Endothelial cell of umbilical vein (primary cell): ENCODE results near the gene VGLL4. TPM values are rescaled to one million over a fixed set of nuclear protein-coding genes. Genes with fewer than 3 reads are reported as not detected.

ENCODE experiments used
- BruUV-seq: library from RNA; stranded (reverse); fragments of 400-500 nt; replicated peaks from 2 replicates; lab custom pipeline; 2021; lab: Mats Ljungman, UMichigan
- CTCF ChIA-PET: fragments of 300-600, 350-600 bp; sonication (Branson Sonifier 250); formaldehyde crosslinking; loops from one replicate; lab custom pipeline; 2021; ENCODE audit warnings: antibody characterized with exemption, inconsistent platforms; lab: Charles Lee
- POLR2A ChIA-PET: fragments of 300-600, 350-600 bp; sonication (Branson Sonifier 250); formaldehyde crosslinking; loops from one replicate; lab custom pipeline; 2021; ENCODE audit warnings: antibody characterized with exemption, inconsistent platforms; lab: Charles Lee
- DNase-seq: peaks from one replicate; pipeline ENCODE4 v3.0.0-alpha.2; 2011; ENCODE audit warnings: low read depth, low spot score
- FAIRE-seq: peaks from 2 replicates; lab custom pipeline; 2011; peaks lifted over from hg19 to GRCh38; lab: Jason Lieb, UNC
- H2AFZ ChIP-seq: 2 replicates; pipeline ENCODE4 v1.6.0; 2012; ENCODE audit warnings: low read depth, low read length, control low read depth, inconsistent platforms
- H3K27ac ChIP-seq: 2 replicates; pipeline ENCODE4 v1.5.1; 2011; ENCODE audit warnings: low read depth, mild to moderate bottlenecking, control low read depth, low read length, moderate library complexity; ENCODE audit not compliant: insufficient read depth
- H3K27me3 ChIP-seq, 2 experiments: 2 replicates each; pipeline versions ENCODE4 v1.6.0 to v1.6.1; 2011; ENCODE audit warnings: low read length in 2 of 2, mixed read lengths in 1 of 2; ENCODE audit not compliant: control insufficient read depth in 2 of 2, insufficient read depth in 2 of 2
- H3K36me3 ChIP-seq, 2 experiments: 2 replicates in 1 of 2; 3 replicates in 1 of 2; pipeline ENCODE4 v1.5.1; 2011; ENCODE audit warnings: low read length in 2 of 2, mild to moderate bottlenecking in 1 of 2, moderate library complexity in 1 of 2; ENCODE audit not compliant: control insufficient read depth in 2 of 2, insufficient read depth in 2 of 2; ENCODE audit errors: extremely low read depth in 1 of 2
- H3K4me1 ChIP-seq: 3 replicates; pipeline ENCODE4 v1.5.1; 2011; ENCODE audit warnings: mild to moderate bottlenecking, low read length; ENCODE audit not compliant: control insufficient read depth, insufficient read depth; ENCODE audit errors: extremely low read depth
- H3K4me2 ChIP-seq: 2 replicates; pipeline ENCODE4 v1.6.1; 2011; ENCODE audit warnings: low read length, control low read depth, mixed read lengths; ENCODE audit not compliant: insufficient read depth
- H3K4me3 ChIP-seq, 3 experiments: fragments of 200-600 bp in 1 of 3; sonication (generic), shearing (Covaris generic) in 1 of 3; replicated peaks in 1 of 3; 2 replicates each; pipeline ENCODE4 v1.5.1; 2011 to 2016; ENCODE audit warnings: control low read depth in 3 of 3, low read length in 3 of 3, mild to moderate bottlenecking in 2 of 3, inconsistent platforms in 1 of 3, low read depth in 1 of 3, moderate library complexity in 1 of 3; ENCODE audit not compliant: insufficient read depth in 1 of 3
- H3K79me2 ChIP-seq: 2 replicates; pipeline ENCODE4 v1.6.0; 2012; ENCODE audit warnings: low read length, inconsistent platforms; ENCODE audit not compliant: control insufficient read depth, insufficient read depth
- H3K9ac ChIP-seq: replicated peaks from 2 replicates; pipeline ENCODE3; 2011; ENCODE audit warnings: low read length, control low read depth; ENCODE audit not compliant: insufficient read depth; ENCODE audit errors: extremely low read depth
- H3K9me1 ChIP-seq: replicated peaks from 3 replicates; pipeline ENCODE4 v1.6.0; 2011; ENCODE audit warnings: mild to moderate bottlenecking, low read length; ENCODE audit not compliant: control insufficient read depth, insufficient read depth; ENCODE audit errors: extremely low read depth
- H3K9me3 ChIP-seq: replicated peaks from 2 replicates; pipeline ENCODE4 v1.5.1; 2012; ENCODE audit warnings: low read length, inconsistent platforms; ENCODE audit not compliant: control insufficient read depth, insufficient read depth
- H4K20me1 ChIP-seq: replicated peaks from 2 replicates; pipeline ENCODE3; 2011; ENCODE audit warnings: mild to moderate bottlenecking, low read length; ENCODE audit not compliant: control insufficient read depth, insufficient read depth; ENCODE audit errors: extremely low read depth
- EZH2 ChIP-seq: IDR thresholded peaks from 2 replicates; pipeline ENCODE4 v1.6.1; 2012; ENCODE audit warnings: borderline replicate concordance, low read depth, mild to moderate bottlenecking, moderate library complexity, low read length, inconsistent platforms; ENCODE audit not compliant: severe bottlenecking
- FOS ChIP-seq: IDR thresholded peaks from 2 replicates; pipeline ENCODE4 v1.6.1; 2011; ENCODE audit warnings: mild to moderate bottlenecking, low read length, moderate library complexity, borderline replicate concordance; ENCODE audit not compliant: insufficient read depth
- GATA2 ChIP-seq: IDR thresholded peaks from 2 replicates; pipeline ENCODE4 v1.7.0; 2011; ENCODE audit warnings: low read depth, mild to moderate bottlenecking, moderate library complexity, mixed read lengths, low read length; ENCODE audit not compliant: insufficient read length, insufficient read depth
- JUN ChIP-seq: IDR thresholded peaks from 2 replicates; pipeline ENCODE4 v1.6.1; 2011; ENCODE audit warnings: borderline replicate concordance, low read depth; ENCODE audit not compliant: insufficient read length, insufficient read depth
- MAX ChIP-seq: IDR thresholded peaks from 2 replicates; pipeline ENCODE4 v1.6.1; 2011; ENCODE audit not compliant: insufficient read depth, insufficient read length
- MYC ChIP-seq: IDR thresholded peaks from one replicate; pipeline ENCODE4 v1.6.1; 2011; ENCODE audit warnings: mild to moderate bottlenecking, low read depth, low read length
- POLR2A ChIP-seq: IDR thresholded peaks from 2 replicates; pipeline ENCODE4 v1.6.1; 2012; ENCODE audit warnings: low read depth, mild to moderate bottlenecking, control low read depth, low read length
- POLR2AphosphoS5 ChIP-seq: IDR thresholded peaks from 2 replicates; pipeline ENCODE4 v1.6.1; 2012; ENCODE audit warnings: low read depth, mild to moderate bottlenecking, control low read depth, low read length, moderate library complexity; ENCODE audit not compliant: insufficient read depth
- dilution Hi-C: fragments of 300-500 bp; cut with MboI; formaldehyde crosslinking; loops from one replicate; pipeline ENCODE4 v1.15.0; 2019; ENCODE audit warnings: low sequenced_read_pairs; ENCODE audit not compliant: extremely low pct_ligation_motif_present
- intact Hi-C: fragments of 100-400 bp; cut with micrococcal nuclease; formaldehyde crosslinking; loops from one replicate; pipeline ENCODE4 v1.10.0; 2022
- polyA plus RNA-seq, 4 experiments: library from polyadenylated mRNA; depleted of rRNA in 3 of 4; stranded (reverse) in 3 of 4; unstranded in 1 of 4; fragments of >200 nt; gene quantifications; 2 replicates each; pipeline versions ENCODE4 v1.2.1 to v1.2.3, GENCODE V29; 2011 to 2012; ENCODE audit warnings: missing spikeins in 1 of 4
- total RNA-seq: library from RNA; stranded (reverse); gene quantifications from 2 replicates; pipeline ENCODE4 v1.2.3, GENCODE V29; 2021
- TF ChIP-seq, protein P1 (sequence below), 2 donors: IDR thresholded peaks; 1 replicate in 1 of 2; 2 replicates in 1 of 2; pipeline ENCODE4 v1.5.1; 2011; ENCODE audit warnings: low read length in 2 of 2, mild to moderate bottlenecking in 2 of 2, moderate library complexity in 2 of 2, control low read depth in 1 of 2, inconsistent platforms in 1 of 2, low read depth in 1 of 2; ENCODE audit not compliant: insufficient read depth in 1 of 2; ENCODE audit errors: extremely low read depth in 1 of 2

The VGLL4 gene
- total and polyA plus RNA-seq, 2 donors (not counting 3 experiments of a cell fraction or from before 2014, with no cell fraction given): 67.0 to 78.9 TPM

DNA sequence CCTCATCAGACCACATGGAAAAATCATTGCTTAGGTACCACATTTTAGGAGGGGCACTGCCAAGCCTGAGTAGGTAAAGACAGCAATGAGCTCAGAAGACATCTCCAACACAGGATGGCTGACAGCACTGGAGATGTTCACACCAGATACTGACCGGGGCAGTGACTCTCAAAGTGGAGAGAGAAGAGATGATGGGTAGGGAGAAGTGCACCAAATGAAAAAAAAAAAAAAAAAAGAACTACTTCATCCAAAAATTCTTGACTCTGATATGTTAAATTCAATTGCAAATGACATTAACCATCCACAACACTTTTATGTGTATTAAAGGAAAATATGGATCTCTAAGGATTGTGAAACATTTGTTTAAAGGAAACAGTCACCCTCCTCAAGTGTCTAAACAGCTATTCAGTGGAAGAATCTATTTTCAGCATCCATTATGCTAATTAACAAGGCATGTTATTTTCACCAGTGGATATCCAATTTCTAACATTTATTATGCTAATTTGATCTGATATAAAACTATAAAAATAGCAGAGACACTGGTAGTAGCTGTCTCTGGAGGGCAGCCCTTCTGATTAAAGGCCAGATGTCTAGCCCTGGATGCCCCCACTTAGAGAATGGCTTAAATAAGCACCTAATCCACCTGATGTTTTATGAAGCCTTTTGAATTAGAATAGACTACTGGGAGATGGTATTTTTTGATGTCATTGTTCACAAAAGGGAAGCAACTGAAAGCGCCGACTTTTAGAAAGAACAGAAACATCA is 48.2 kb upstream of the VGLL4 start:
- no peak overlapping the region for H3K9ac ChIP-seq
- ChIA-PET CTCF (interaction anchor here (1.6 to 2.6 kb wide), 2 partner anchors 9 to 13 kb away, joined by 5 to 8 read pairs; no protein-coding TSS in a partner anchor), POLR2A (no interaction called here)

More for the DNA sequence above, 48.2 kb upstream of the VGLL4 start:
- dilution Hi-C loops: no loop called here
- H3K36me3 ChIP-seq: no peaks in the 10 kb centered on the region
- no peaks in the 10 kb centered on the region for H3K27me3 ChIP-seq
- DNase-seq: no peak
- H3K4me1 ChIP-seq: no peaks in the 10 kb centered on the region
- no peaks in the 10 kb centered on the region for H3K9me3 ChIP-seq
- H3K79me2 ChIP-seq: no peaks in the 10 kb centered on the region
- no TSS peak for BruUV-seq
- intact Hi-C loops: no loop called here
- no peaks in the 10 kb centered on the region for H4K20me1 ChIP-seq
- no peaks in the 10 kb centered on the region for H3K9me1 ChIP-seq
- H3K4me2 ChIP-seq: no peak overlapping the region
- no peak overlapping the region for H3K4me3 ChIP-seq
- H3K27ac ChIP-seq: no peak overlapping the region
- TF ChIP-seq POLR2AphosphoS5 (no peak), EZH2 (no peak), GATA2 (no peak), MYC (no peak), POLR2A (no peak), MAX (no peak), JUN (no peak), FOS (no peak)
- TF ChIP-seq, protein P1, sequence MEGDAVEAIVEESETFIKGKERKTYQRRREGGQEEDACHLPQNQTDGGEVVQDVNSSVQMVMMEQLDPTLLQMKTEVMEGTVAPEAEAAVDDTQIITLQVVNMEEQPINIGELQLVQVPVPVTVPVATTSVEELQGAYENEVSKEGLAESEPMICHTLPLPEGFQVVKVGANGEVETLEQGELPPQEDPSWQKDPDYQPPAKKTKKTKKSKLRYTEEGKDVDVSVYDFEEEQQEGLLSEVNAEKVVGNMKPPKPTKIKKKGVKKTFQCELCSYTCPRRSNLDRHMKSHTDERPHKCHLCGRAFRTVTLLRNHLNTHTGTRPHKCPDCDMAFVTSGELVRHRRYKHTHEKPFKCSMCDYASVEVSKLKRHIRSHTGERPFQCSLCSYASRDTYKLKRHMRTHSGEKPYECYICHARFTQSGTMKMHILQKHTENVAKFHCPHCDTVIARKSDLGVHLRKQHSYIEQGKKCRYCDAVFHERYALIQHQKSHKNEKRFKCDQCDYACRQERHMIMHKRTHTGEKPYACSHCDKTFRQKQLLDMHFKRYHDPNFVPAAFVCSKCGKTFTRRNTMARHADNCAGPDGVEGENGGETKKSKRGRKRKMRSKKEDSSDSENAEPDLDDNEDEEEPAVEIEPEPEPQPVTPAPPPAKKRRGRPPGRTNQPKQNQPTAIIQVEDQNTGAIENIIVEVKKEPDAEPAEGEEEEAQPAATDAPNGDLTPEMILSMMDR (IDR thresholded peaks at IDR 0.05; ENCODE audit: extremely low read depth in 1 of 2, insufficient read depth in 1 of 2, low read depth in 1 of 2, low read length in 2 of 2): no peak
- no peak for FAIRE-seq
- no peak overlapping the region for H2AFZ ChIP-seq
